ENCODE measurements around the gene ZC3HAV1L.
"Not testable (repeated sequence)": the region's sequence is repeated elsewhere in the genome, so short reads cannot be mapped to it uniquely, and the experiment has no call there.

Gene ZC3HAV1L

DNA sequence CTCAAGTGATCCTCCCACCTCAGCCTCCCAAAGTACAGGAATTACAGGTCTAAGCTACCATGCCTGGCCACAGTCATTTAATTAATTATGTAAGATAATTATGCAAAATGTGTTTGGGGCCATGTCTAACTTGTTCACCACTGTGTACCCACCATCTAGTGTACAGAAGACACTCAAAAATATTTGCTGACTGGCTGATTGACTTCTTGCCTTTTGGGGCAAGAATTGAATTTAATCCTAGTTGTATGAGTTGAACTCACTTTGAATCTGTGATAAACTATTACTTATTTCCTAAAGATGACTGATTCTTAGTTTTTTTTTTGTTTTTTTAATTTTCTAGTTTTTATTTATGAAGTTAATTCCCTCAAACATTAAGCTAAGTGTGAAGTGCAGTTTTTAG is 15.8 kb upstream of the ZC3HAV1L start:
- DNase-seq: no peak

DNA sequence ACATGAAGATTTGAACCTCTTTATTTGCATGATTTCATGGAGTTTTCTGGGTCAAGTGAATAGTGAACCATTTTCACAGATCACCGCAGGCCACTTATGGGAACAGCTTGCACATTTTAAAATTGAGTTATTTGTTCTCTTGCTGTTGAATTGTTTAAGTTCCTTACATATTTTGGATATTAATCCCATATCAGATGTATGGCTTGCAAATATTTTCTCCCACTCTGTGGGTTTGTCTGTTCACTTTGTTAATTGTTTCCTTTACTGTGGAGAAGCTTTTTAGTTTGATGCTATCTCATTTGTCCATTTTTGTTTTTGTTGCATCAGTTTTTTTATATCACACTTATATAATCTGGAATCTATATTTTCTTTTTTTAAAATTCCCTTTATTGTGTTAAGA is 14.1 kb upstream of the ZC3HAV1L start:
- DNase-seq: no peak

DNA sequence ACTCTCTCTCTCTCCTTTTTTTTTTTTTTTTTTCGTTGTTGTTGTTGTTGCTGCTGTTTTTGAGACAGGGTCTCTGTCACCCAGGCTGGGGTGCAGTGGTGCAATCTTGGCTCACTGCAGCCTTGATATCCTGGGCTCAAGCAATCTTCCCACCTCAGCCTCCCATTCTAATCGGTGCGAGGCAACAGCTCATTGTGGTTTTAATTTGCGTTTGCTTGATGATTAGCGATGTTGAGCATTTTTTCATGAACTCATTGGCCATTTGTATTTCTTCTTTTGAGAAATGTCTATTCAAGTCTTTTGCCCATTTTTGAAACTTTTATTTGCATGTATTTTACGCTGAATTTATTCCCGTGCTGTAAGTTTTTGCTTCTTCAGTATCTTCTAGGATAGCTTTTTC is 13.3 kb upstream of the ZC3HAV1L start:
- no peak for DNase-seq

DNA sequence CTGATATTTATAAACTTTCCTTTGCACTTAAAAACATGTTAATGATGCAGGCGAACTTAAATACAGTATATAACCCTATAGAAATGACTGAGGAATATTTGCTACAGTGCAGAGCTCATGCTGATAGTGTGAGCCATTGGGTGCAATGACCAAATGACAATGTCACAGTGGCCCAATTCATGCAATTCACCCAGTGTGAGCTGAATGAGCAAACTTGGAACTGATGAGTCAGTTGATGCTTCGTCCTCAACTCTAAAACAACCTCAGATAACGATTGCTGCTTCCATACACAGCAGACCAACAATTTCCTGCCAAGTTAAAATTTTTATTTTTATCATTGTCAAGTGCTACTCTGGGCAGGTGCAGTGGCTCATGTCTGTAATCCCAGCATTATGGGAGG is 12.1 kb upstream of the ZC3HAV1L start:
- no peak for DNase-seq

DNA sequence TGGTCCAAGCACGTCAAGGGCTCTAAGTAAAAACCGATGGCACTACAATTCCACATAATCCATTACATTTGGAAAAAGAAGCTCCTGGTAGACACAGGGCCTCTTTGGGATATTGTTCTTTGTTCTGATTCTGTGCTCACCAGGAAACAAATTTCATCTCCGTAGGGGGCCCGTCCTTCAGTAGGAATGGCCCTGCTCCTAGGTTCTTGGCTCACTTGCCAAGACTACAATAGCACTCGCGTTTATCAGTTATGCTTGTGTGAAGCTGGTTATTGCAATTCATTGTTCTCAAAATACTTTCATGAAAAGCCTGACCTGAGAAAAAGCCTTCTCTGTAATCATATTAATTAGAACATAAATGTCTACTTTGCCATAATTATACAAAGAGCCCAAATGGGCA is 10.3 kb upstream of the ZC3HAV1L start:
- no peak for DNase-seq

DNA sequence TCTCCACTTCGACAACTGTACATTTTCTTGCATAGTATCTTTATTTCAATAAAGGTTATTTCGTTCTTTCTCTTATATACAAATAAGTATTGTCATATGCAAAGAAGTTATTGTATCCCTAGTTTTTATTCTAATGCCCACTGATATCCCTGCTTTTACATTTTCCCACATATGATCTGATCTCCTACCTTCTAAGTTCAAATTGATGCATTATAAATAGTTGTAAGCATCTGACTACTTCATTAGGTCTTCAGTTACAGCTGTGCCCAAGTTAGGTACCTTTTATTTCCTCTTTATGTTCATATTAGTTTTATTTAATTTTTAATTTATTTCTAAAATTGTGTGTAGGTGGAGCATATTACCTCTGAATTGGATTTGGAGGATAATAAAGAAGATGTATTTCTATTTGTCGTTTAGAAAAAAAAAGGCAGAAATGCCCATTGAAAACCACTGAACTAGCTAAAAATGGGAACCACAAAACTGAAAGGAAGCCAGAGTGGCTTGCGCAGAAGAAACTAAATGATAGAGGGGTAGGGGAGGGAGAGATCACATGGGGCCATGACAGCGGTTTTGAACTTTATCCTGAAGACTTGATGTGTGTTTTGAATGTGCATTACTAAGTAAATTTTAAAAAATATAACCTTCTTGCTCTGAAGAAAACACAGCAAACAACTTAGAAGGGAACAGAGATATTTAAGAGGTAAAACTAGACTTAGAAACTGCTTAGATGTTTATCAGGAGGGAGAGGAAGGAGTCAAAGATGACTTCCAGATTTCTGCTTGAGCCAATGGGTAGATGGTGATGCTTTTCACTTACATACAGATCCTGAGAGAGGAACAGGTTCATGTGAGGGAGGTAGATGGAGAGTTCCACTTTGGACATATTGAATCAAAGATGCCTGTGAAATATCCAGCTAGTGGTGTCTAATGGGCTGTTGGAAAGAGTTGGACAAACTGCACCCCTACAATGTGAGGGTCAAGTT is 9.3 kb upstream of the ZC3HAV1L start:
- no peak for DNase-seq

DNA sequence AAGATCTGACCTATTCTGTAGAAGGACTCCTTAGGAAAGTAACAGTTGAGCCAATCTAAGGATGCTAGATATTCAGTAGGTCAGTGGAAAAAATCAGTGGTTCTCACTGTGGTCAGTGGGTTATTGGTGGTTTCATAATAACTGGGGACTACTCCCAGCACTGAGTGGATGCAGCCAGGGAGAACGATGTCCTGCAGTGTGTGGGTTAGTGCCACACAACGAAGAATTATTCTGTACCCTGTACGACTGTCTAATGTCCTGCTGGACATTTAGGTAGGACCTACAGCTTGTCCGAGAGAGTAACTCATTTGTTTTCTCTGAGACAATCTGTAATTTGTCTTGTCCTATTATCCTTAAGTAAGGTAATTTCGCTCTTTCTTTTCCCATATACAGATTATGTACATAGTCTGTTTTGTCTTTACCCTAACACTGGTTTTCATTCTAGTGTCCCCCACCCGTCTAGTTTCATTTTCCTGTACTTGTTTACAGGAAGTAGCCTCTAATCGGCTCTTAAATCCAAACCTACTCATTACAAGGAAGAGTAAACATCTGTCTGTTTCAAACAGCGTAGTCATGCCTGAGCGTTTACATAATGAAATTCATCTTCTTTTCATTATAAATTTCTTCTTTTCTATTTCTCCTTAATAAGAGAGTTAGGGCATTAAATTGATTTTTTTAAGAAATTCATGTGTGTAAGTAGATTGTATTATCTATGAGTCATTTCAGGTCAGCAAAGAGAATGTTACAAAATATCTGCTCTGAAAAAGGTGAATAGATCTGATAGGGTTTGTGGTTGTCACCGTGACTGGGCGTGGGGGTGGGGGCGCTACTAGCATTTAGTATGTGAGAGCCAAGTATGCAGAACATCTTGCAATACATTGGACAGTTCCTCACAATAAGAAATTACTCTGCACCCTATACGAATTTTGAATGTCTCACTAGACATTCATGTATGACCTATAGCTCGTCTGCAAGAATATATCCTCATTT is 8.3 kb upstream of the ZC3HAV1L start:
- no peak for DNase-seq

DNA sequence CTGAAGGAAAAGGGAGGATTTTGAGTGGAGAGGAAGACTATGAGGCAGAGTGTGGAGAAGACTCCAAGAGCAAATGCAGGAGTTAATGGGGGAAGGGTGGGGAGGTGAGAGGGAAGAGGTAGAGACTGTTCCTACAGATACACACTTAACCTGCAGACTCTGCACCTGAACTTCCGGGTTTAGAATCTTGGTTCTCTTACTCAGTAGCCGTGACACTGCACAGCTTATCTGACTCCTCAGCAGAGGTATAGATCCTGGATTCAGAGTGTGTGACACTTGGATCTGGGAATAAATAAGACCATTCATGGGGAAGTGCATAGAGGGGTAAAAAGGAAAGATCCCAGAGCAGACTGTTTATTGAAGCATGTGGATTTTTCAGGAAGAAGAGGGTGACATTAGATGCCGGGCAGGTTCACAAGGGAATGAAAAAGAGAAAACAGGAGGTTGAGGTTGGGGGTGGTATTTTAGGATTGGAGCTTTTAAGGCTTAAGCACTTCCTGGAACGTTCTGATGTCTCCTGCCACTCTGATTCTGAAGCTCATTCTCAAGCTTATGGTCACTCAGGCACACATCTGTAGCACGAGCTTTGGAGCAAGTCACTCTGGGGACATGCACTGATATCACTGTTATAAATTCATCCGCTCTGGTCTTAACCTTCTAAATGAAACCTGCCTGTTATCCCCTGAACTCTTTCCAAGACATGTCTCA is 5.7 kb upstream of the ZC3HAV1L start:
- no peak for DNase-seq

DNA sequence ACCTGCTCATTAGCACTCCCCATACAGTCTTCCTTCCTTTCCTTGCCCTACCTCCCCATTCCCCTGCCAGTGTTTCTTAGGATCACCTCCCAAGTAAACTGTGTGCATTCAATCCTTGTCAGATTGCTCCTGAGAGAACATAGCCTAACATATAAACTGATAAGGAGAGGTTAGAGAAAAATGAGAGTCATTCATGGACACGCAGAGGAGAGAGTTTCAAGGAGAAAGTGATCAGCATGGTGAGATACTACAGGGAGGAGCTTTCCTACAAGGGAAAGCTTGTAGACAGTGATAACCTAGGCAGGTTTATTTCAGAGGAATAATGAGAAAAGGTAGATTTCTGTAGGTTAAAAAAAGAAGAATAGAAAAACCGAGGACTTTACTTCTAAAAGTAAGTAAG is 2.8 kb upstream of the ZC3HAV1L start:
- no peak for DNase-seq

DNA sequence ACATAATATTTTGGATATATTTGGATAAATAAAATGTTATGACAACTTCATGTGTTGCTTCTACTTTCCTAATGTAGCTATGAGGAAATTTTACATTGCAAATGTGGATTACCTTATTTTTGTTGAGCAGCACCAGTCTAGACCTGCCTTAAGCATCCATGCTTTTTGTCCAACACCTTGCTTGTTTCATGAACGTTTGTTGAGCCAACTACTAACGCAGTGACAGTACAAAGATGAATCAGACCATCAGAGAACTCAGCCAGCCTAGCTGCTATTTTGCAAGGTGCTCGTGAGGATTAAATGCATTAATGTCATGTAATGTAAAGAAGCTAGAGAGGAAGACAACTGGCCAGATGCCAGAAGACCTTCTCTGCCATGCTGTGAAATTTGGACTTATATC is 1.1 kb upstream of the ZC3HAV1L start:
- peak in 1 of 2 experiments; percentile 7 for DNase-seq

DNA sequence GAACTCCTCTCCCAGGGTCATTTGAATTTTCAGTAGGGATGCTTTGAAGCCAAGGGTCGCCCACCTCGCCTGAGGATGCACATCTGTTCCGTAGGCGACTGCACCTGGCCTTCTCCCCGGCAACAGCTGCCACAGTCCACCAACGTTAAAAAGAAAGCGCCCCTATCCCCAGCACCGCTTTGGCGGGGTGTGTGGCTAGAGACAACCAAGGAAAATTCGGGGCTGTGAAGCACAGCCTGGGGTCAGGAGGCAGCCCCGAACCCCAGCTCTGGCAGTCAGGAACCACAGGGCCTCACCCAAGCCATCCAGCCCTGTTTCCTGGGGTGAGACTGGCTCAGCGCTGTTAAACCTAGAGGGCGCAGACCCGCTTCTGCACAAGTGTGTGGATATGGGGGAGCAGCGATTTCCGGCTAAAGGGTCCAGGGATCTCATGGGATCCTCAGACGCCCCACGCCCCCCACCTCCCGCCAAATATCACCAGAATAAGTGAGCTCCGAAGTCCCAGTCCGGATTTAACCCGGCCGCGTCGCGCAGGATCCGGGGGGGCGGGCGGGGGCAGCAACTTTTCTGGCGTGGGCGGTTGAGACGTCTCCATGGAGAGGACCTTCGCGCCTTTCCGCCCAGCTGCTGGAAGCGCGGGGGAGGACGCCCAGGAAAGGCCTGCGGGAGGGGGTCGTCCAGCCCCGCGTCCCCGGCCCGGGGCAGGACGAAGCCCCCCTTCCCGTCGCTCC is 822 bp downstream of the ZC3HAV1L start:
- peak; percentile 10 to 50 for DNase-seq

DNA sequence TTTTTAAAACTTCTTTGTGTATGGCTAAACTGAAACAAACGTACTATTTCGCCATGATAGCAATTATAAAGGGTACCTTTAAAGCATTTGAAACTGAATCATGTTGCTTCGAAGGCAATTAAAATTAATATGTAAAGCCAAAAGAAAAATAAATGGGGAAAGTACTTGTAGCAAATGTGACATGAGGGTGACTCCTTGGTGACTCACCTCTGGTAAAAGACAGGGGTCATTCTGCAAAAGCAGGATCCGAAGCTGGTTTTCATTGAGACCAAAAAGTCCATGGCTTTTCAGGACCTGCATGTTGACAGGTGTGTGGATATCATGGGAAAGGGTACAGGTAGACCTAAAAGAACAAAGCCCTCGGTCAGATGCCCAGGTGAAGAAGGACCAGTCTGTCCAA is 1.5 kb downstream of the ZC3HAV1L start:
- no peak for DNase-seq

DNA sequence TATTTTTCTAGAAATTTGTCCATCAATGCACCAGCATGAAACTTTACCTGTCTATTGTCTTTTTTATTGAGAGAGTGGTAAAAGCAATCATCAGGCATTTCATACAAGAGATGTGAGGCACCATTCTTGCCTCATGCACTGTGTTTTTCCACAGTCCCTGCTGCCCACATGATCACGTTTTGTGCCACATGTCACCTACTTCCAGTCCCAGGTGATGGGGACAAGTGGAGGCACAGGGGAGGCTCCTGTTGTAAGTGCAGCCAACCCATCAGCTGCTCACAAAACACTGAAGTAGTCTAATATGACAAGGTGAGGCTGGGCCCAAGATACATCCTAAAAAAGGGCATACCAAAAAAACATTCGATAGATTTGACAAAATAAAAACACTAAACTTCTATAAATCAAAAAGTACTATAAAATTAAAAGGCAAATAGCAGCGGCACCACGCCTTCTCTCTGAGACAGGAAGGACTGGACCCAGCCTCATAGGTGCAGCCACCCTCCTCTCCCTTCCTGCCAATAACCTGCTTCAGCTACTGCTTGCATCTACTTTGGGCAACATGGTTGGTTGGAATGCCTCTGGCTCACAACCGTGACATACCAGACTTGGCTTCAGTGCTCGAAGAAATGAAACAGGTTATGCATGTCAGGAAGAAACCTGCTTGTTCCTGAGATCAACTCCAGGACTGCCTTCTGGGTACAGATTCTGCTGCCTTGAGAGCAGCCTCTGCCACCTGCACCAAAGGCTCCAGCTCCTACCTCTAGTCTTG is 2.3 kb downstream of the ZC3HAV1L start:
- no peak for DNase-seq

DNA sequence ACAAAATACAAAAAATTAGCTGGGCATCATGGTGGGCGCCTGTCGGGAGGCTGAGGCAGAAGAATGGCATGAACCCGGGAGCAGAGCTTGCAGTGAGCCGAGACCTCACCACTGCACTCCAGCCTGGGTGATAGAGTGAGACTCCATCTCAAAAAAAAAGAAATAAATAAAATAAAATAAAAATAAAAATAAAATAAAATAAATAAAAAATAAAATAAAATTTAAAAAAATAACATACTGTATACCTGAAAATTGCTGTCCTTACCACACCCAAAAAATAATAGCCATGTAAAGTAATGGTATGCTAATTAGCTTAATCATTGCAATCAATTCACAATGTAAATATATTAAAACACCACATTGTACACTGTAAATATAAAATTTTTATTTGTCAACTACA is 3.4 kb downstream of the ZC3HAV1L start:
- DNase-seq: no peak

DNA sequence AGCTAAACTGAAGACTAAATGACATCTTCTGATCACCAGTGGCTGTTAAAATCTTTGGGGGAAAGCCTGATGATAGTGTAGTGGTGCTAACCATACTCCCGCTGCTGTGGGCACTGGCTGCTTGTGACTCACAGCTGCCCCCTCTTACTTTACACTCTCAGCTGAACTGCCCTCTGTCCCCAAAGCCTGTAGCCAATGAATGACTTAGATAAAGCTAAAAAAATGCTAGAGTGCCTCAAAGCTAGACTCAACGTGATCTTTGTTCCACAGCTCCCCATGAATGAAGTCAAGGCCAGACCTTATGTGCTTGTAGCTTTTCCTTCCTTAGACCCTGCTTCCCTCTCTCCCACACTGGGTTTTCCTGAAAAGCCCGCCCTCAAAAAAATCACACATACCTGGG is 6.5 kb downstream of the ZC3HAV1L start:
- DNase-seq: no peak

DNA sequence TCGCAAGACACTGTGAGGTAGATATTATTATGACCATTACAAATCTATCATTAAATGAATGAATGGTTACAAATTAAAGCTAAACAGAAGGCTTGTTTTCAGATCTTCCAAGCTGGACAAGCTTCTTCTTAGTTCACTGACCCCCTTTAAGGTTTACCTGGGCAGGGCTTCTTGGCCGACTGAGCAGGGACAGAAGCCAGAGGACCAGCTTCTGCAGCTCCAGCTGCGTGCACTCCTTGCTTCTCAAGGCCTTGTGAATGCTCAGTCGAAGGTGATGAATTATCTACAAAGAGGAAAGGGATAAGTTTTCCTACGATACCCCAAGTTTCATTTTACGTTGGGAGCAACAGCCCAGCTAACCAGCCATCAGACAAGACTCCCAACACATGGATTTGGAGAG is 9.3 kb downstream of the ZC3HAV1L start:
- DNase-seq: no peak

DNA sequence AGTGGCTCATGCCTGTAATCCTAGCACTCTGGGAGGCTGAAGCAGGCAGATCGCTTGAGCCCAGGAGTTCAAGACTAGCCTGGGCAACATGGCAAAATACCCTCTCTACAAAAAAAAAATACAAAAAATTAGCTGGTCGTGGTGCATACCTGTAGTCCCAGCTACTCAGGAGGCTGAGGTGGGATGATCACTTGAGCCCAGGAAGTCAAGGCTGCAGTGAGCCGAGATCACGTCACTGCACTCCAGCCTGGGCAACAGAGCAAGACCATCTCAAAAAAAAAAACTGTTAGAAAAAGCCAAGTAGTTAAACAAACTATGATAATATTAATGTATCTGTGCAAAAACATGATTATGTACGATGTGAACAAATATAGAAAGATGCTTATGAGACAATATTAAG is 10.0 kb downstream of the ZC3HAV1L start:
- not testable (repeated sequence) for DNase-seq

DNA sequence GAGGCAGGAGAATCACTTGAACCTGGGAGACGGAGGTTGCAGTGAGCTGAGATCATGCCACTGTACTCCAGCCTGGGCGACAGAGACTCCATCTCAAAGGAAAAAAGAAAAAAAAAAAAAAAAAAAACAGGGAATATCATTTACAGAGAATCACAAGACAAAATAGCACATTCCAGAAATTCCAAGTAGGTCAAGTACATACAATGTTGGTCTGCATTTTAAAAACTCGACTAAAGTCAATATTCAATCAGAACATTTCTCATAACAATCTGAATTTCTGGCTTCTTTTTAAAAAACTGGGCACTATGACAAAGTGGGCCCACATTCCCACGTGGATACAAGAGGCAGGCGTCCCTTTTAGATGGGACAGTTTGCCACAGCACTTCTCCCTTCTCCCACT is 12.8 kb downstream of the ZC3HAV1L start:
- no peak for DNase-seq

DNA sequence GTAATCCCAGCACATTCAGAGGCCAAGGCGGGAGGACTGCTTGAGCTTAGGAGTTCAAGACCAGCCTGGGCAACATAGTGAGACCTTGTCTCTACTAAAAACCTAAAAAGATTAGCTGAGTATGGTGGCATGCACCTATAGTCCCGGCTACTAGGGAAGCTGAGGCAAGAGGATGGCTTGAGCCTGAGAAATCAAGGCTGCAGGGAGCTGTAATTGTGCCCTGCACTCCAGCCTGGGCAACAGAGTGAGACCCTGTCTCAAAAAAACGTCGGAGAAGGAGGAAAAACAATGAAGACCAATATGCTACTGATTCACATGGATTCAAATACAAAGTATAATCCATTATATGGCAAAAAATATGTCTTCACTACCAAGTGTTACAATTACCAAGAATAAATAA is 13.6 kb downstream of the ZC3HAV1L start:
- no peak for DNase-seq

DNA sequence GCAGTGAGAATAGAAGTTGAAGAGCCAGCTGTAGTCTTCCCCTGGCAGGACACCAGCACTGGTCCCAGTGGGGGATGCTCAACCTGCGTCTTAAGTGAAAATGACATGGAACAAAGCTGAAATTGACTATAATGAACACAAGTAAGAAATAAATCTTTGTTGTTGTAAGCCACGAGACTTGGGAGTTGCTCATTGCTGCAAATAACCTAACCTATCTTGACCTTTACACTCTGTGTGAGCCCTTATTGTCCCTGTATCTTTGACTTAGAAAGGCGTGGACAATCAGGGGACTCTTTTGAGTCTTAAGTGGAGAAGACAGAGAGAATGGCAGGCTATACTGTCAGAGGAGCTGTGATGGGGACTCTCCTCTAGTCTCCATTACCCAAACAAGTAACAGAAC is 16.9 kb downstream of the ZC3HAV1L start:
- DNase-seq: no peak

DNA sequence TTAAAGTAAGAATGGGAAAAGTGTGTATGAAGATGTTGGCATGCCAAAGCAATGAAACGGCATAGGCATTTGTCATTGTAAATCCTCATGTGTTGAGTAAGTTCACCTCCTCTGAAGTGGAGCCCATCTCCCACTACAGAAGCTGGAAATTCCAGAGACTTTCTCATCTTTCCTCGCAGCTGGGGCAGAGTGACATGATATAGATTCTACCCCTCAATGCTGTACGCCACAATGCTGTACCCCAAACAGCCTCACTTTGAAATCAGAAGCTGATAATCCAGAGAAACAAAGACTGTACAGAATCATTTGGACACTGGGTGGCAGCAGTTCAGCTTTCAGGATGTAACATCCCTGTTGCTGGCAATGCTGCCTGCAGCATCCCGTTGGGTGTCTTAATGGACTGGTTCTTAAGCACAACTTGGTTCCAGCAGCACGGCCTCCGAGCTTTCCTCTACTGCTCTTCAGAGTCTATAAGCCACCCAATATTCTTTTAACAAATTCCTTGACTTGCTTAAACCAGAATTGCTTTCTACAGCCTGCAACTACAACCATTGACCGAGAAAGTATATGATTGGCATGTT is 18.8 kb downstream of the ZC3HAV1L start:
- peak; percentile 61 to 77 for DNase-seq
